ENCODE measurements around the gene DPP6. TPM values are rescaled to one million over a fixed set of nuclear protein-coding genes. Genes with fewer than 3 reads are reported as not detected.

DPP6 gene
- total RNA-seq, 4 donors from 2014 or later = 0.38 TPM; not detected in 2

- intact Hi-C loops (cut with DNase I) = no loop called here
Observed at GRCh38 chr7:154860621-154861375, 808.6 kb downstream of the DPP6 start.

GRCh38 chr7:154861589-154861988 is 809.4 kb downstream of the DPP6 start:
- H3K27ac ChIP-seq = no peak overlapping the region
- TF ChIP-seq POLR2A (IDR thresholded peaks at IDR 0.05) (no peak), CTCF (IDR thresholded peaks at IDR 0.05) (no peak)
- intact Hi-C loops (cut with DNase I) = no loop called here
- DNase-seq = no peak
- no peaks in the 10 kb centered on the region for H3K36me3 ChIP-seq
- H3K4me3 ChIP-seq = no peak overlapping the region
- 37 to 66% methylated on average over 5 of the region's 5 CpGs for WGBS, 2 donors
- H3K4me1 ChIP-seq = no peaks in the 10 kb centered on the region
- no peaks in the 10 kb centered on the region for H3K9me3 ChIP-seq
- peaks cover 0 to 6% (median 0%) of the 10 kb centered on the region in 4 donors for H3K27me3 ChIP-seq

More at GRCh38 chr7:154860621-154861375, 808.6 kb downstream of the DPP6 start:
- WGBS, 2 donors = 82 to 93% methylated on average over 4 to 5 of the region's 7 CpGs
- no peak for DNase-seq
- Histone ChIP-seq H3K27me3 (no peaks in the 10 kb centered on the region), H3K36me3 (no peaks in the 10 kb centered on the region), H3K9me3 (no peaks in the 10 kb centered on the region), H3K4me1 (no peaks in the 10 kb centered on the region), H3K27ac (no peak overlapping the region), H3K4me3 (no peak overlapping the region)
- TF ChIP-seq POLR2A (IDR thresholded peaks at IDR 0.05) (no peak), CTCF (IDR thresholded peaks at IDR 0.05) (no peak)

GRCh38 chr7:154862153-154862791 is 810.1 kb downstream of the DPP6 start:
- TF ChIP-seq CTCF (IDR thresholded peaks at IDR 0.05) (no peak), POLR2A (IDR thresholded peaks at IDR 0.05) (no peak)
- H3K4me1 ChIP-seq = no peaks in the 10 kb centered on the region
- WGBS, 2 donors = 50 to 58% methylated on average over 14 of the region's 16 CpGs
- intact Hi-C loops (cut with DNase I) = no loop called here
- no peaks in the 10 kb centered on the region for H3K36me3 ChIP-seq
- DNase-seq = no peak
- no peak overlapping the region for H3K4me3 ChIP-seq
- H3K27ac ChIP-seq = no peak overlapping the region
- H3K27me3 ChIP-seq = peaks cover 0 to 6% (median 0%) of the 10 kb centered on the region in 4 donors
- no peaks in the 10 kb centered on the region for H3K9me3 ChIP-seq

GRCh38 chr7:154863766-154864522 is 811.7 kb downstream of the DPP6 start:
- H3K27me3 ChIP-seq = peaks cover 0 to 17% (median 0%) of the 10 kb centered on the region in 4 donors
- intact Hi-C loops (cut with DNase I) = no loop called here
- no peak for TF ChIP-seq POLR2A (IDR thresholded peaks at IDR 0.05)
- TF ChIP-seq CTCF (IDR thresholded peaks at IDR 0.05) = no peak
- H3K4me3 ChIP-seq = no peak overlapping the region
- H3K36me3 ChIP-seq = no peaks in the 10 kb centered on the region
- no peaks in the 10 kb centered on the region for H3K9me3 ChIP-seq
- DNase-seq = no peak
- WGBS, 2 donors = 76 to 77% methylated on average over 14 to 16 of the region's 16 CpGs
- no peaks in the 10 kb centered on the region for H3K4me1 ChIP-seq
- no peak overlapping the region for H3K27ac ChIP-seq

- no peak for TF ChIP-seq POLR2A (IDR thresholded peaks at IDR 0.05)
- no peak for TF ChIP-seq CTCF (IDR thresholded peaks at IDR 0.05)
- intact Hi-C loops (cut with DNase I) = no loop called here
- no peak for DNase-seq
- H3K27ac ChIP-seq = no peak overlapping the region
- H3K4me3 ChIP-seq = no peak overlapping the region
- H3K36me3 ChIP-seq = no peaks in the 10 kb centered on the region
- H3K27me3 ChIP-seq = peaks cover 0 to 22% (median 0%) of the 10 kb centered on the region in 4 donors
- no peaks in the 10 kb centered on the region for H3K9me3 ChIP-seq
- 94% methylated on average over 6 of the region's 6 CpGs for WGBS, 2 donors
- H3K4me1 ChIP-seq = no peaks in the 10 kb centered on the region
Observed at GRCh38 chr7:154864523-154864891, 812.3 kb downstream of the DPP6 start.
